Loucy (cell line): ENCODE data around the gene MALL.

ENCODE experiments used
- EZH2phosphoT487 ChIP-seq: fragments of 200-600 bp; IDR thresholded peaks from 2 replicates; pipeline ENCODE4 v1.6.1; 2018; ENCODE audit warnings: antibody characterized with exemption, mild to moderate bottlenecking, moderate library complexity, borderline replicate concordance
- TF ChIP-seq, protein P1 (sequence below): fragments of 200-600 bp; sonication (generic); conservative IDR thresholded peaks from 2 replicates; pipeline ENCODE4 v1.5.1; 2014; ENCODE audit warnings: mild to moderate bottlenecking, antibody characterized with exemption, low read length

DNA sequence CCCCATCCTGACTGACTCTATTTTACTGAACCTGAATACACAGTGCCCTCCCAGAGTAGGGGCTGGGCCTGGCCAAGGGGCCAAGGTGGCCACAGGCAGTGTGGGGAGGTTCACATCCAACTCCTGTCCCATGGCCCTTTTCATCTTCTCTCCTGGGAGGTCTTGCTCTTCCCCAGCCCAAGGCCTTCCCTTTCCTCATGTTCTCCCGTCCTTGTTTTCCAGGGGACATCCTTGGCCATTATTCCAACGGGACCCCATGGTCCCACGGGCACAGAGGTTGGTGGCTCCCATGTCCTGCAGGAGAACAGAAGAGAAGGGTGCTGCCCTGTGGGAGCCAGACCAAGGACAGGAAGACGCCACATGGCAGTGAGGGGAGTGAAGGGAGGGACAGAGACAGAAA is 10.4 kb downstream of the MALL start:
- TF ChIP-seq, protein P1, sequence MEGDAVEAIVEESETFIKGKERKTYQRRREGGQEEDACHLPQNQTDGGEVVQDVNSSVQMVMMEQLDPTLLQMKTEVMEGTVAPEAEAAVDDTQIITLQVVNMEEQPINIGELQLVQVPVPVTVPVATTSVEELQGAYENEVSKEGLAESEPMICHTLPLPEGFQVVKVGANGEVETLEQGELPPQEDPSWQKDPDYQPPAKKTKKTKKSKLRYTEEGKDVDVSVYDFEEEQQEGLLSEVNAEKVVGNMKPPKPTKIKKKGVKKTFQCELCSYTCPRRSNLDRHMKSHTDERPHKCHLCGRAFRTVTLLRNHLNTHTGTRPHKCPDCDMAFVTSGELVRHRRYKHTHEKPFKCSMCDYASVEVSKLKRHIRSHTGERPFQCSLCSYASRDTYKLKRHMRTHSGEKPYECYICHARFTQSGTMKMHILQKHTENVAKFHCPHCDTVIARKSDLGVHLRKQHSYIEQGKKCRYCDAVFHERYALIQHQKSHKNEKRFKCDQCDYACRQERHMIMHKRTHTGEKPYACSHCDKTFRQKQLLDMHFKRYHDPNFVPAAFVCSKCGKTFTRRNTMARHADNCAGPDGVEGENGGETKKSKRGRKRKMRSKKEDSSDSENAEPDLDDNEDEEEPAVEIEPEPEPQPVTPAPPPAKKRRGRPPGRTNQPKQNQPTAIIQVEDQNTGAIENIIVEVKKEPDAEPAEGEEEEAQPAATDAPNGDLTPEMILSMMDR: no peak
- no peak for TF ChIP-seq EZH2phosphoT487
